ENCODE results near the gene TRIM41.
A peak's percentile ranks its signal among the peaks of the same experiment; 100 is the strongest.
"Not testable (repeated sequence)": the region's sequence is repeated elsewhere in the genome, so short reads cannot be mapped to it uniquely, and the experiment has no call there.

The TRIM41 gene

GRCh38 chr5:181259283-181259682 is 36.2 kb downstream of the TRIM41 start:
- TF ChIP-seq CTCF (IDR thresholded peaks at IDR 0.05; ENCODE audit: low read depth, low read length): no peak
- peak overlapping the region; percentile 86 to 91 for H3K4me3 ChIP-seq (replicated peaks in 1 of 2; ENCODE audit: low read depth in 2 of 2, low read length in 2 of 2)
- DNase-seq (ENCODE audit: low read depth in 2 of 2): no peak

GRCh38 chr5:181259974-181260719 is 37.1 kb downstream of the TRIM41 start:
- no peak for DNase-seq (ENCODE audit: low read depth in 2 of 2)
- peak overlapping the region; percentile 86 to 91 for H3K4me3 ChIP-seq (replicated peaks in 1 of 2; ENCODE audit: low read depth in 2 of 2, low read length in 2 of 2)
- no peak for TF ChIP-seq CTCF (IDR thresholded peaks at IDR 0.05; ENCODE audit: low read depth, low read length)

- no peak for TF ChIP-seq CTCF (IDR thresholded peaks at IDR 0.05; ENCODE audit: low read depth, low read length)
- H3K4me3 ChIP-seq (replicated peaks in 1 of 2; ENCODE audit: low read depth in 2 of 2, low read length in 2 of 2): peak within 1 kb of the TSS; percentile 86 to 91
- peak; percentile 90 to 91 for DNase-seq (ENCODE audit: low read depth in 2 of 2)
These were observed 37.7 kb downstream of the TRIM41 start, which contains the start of gene TRIM52 for GRCh38 chr5:181260720-181261319. Gene TRIM52 (minus strand): TSS chr5:181261143. CDS start chr5:181260813, 330 bp downstream.

GRCh38 chr5:181261320-181262049 is 38.4 kb downstream of the TRIM41 start:
- peak overlapping the region; percentile 86 to 91 for H3K4me3 ChIP-seq (replicated peaks in 1 of 2; ENCODE audit: low read depth in 2 of 2, low read length in 2 of 2)
- no peak for TF ChIP-seq CTCF (IDR thresholded peaks at IDR 0.05; ENCODE audit: low read depth, low read length)
- DNase-seq (ENCODE audit: low read depth in 2 of 2): peak; percentile 77 to 78

GRCh38 chr5:181263633-181264032 is 40.6 kb downstream of the TRIM41 start:
- no peak for DNase-seq (ENCODE audit: low read depth in 2 of 2)
- no peak overlapping the region for H3K4me3 ChIP-seq (replicated peaks in 1 of 2; ENCODE audit: low read depth in 2 of 2, low read length in 2 of 2)
- TF ChIP-seq CTCF (IDR thresholded peaks at IDR 0.05; ENCODE audit: low read depth, low read length): no peak

GRCh38 chr5:181265092-181265671 is 42.1 kb downstream of the TRIM41 start:
- no peak for TF ChIP-seq CTCF (IDR thresholded peaks at IDR 0.05; ENCODE audit: low read depth, low read length)
- no peak for DNase-seq (ENCODE audit: low read depth in 2 of 2)
- no peak overlapping the region for H3K4me3 ChIP-seq (replicated peaks in 1 of 2; ENCODE audit: low read depth in 2 of 2, low read length in 2 of 2)

- not testable (repeated sequence) for DNase-seq (ENCODE audit: low read depth in 2 of 2); H3K4me3 ChIP-seq (replicated peaks in 1 of 2; ENCODE audit: low read depth in 2 of 2, low read length in 2 of 2)
These were observed 44.3 kb downstream of the TRIM41 start for GRCh38 chr5:181267291-181267904.

- DNase-seq (ENCODE audit: low read depth in 2 of 2); H3K4me3 ChIP-seq (replicated peaks in 1 of 2; ENCODE audit: low read depth in 2 of 2, low read length in 2 of 2): not testable (repeated sequence)
These were observed 44.8 kb downstream of the TRIM41 start for GRCh38 chr5:181267907-181268306.

Measured in cardiac fibroblast (primary cell).